ENCODE measurements around the gene CHST3. TPM values are rescaled to one million over a fixed set of nuclear protein-coding genes. Genes with fewer than 3 reads are reported as not detected.

The CHST3 gene
- total and polyA plus RNA-seq, 10 of the 15 experiments (the other 5 are each of a cell fraction or from before 2014, with no cell fraction given), result 0.03 to 0.50 (median 0.05) TPM; not detected in 2

DNA sequence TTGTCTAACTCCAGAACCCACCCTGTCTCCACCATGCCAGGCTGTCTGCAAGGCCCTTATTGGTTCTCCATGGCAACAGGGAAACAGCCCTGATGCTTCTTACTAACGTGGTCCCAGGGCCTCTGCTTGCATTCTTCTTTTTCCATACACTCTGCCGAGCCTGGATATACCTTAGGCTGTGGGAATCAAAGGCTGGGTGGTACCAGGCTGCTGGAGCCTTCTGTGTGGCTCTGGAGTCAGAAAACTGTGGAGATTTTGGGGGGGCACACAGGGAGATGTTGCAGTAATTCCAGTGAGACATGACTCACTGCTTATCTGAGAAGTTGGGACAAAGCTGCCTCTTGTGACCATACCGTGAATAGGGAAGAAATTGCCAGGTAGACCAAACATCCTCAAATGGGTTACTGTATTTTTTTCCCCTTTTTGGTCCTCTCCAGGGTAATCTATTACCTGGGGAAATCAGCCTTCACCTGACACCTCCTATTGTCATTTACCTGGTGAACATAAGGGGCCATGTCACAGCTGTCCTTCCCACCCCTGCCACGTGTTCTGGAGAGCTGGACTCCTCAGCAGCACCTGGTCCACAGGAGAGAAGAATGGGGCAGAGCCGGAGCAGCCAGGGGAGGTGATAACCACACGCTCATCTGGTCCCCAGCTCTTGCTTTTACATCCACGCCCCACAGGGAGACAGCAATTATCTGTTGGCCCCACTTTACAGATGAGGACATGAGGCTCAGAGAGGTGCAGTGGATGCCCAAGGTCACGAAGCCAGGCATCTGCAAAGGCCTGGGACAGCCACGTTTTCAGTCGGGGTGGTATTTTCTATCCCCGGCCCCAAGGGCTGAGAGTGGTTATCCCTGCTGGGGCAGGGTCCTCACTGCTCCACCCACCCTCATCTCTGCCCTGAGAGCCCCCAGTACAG is 4.6 kb downstream of the CHST3 start:
- BruUV-seq (replicated peaks), result no TSS peak
- TF ChIP-seq BHLHE40 (IDR thresholded peaks at IDR 0.05; ENCODE audit: borderline replicate concordance in 1 of 2, low read depth in 2 of 2, low read length in 1 of 2) (no peak), BRCA1 (IDR thresholded peaks at IDR 0.05; ENCODE audit: low read depth, low read length) (no peak), PAX8 (IDR thresholded peaks at IDR 0.05) (no peak), RCOR1 (conservative IDR thresholded peaks at IDR 0.05; ENCODE audit: low read depth, low read length) (no peak), SUPT20H (IDR thresholded peaks at IDR 0.05; ENCODE audit: borderline replicate concordance, control insufficient read depth, low read depth, low read length) (no peak), SIN3A (IDR thresholded peaks at IDR 0.05; ENCODE audit: low read depth, low read length) (no peak), CBFB (IDR thresholded peaks at IDR 0.05; ENCODE audit: low read depth) (no peak), NFXL1 (IDR thresholded peaks at IDR 0.05; ENCODE audit: borderline replicate concordance) (no peak), NBN (IDR thresholded peaks at IDR 0.05) (no peak), ASH2L (IDR thresholded peaks at IDR 0.05; ENCODE audit: borderline replicate concordance, low read depth) (no peak), EGR1 (IDR thresholded peaks at IDR 0.05; ENCODE audit: borderline replicate concordance in 1 of 2, low read depth in 2 of 2, low read length in 2 of 2) (no peak), RELA (IDR thresholded peaks at IDR 0.05; ENCODE audit: borderline replicate concordance, partially characterized antibody) (no peak), IKZF1 (conservative IDR thresholded peaks at IDR 0.05) (no peak)
- TF ChIP-seq, protein P1, sequence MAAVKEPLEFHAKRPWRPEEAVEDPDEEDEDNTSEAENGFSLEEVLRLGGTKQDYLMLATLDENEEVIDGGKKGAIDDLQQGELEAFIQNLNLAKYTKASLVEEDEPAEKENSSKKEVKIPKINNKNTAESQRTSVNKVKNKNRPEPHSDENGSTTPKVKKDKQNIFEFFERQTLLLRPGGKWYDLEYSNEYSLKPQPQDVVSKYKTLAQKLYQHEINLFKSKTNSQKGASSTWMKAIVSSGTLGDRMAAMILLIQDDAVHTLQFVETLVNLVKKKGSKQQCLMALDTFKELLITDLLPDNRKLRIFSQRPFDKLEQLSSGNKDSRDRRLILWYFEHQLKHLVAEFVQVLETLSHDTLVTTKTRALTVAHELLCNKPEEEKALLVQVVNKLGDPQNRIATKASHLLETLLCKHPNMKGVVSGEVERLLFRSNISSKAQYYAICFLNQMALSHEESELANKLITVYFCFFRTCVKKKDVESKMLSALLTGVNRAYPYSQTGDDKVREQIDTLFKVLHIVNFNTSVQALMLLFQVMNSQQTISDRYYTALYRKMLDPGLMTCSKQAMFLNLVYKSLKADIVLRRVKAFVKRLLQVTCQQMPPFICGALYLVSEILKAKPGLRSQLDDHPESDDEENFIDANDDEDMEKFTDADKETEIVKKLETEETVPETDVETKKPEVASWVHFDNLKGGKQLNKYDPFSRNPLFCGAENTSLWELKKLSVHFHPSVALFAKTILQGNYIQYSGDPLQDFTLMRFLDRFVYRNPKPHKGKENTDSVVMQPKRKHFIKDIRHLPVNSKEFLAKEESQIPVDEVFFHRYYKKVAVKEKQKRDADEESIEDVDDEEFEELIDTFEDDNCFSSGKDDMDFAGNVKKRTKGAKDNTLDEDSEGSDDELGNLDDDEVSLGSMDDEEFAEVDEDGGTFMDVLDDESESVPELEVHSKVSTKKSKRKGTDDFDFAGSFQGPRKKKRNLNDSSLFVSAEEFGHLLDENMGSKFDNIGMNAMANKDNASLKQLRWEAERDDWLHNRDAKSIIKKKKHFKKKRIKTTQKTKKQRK (IDR thresholded peaks at IDR 0.05; ENCODE audit: low read depth, low read length), result no peak
- Histone ChIP-seq H4K20me1 (ENCODE audit: control insufficient read depth, insufficient read depth) (no peaks in the 10 kb centered on the region), H3K9me3 (replicated peaks; ENCODE audit: control insufficient read depth, insufficient read depth, low read length) (no peaks in the 10 kb centered on the region), H3K4me3 (no peak overlapping the region), H3K27ac (ENCODE audit: control insufficient read depth, insufficient read depth) (no peak overlapping the region), H3K4me1 (ENCODE audit: control insufficient read depth, insufficient read depth, low read length) (peaks cover 13% of the 10 kb centered on the region), H3K4me2 (ENCODE audit: control insufficient read depth, insufficient read depth) (no peak overlapping the region), H3K9ac (ENCODE audit: control insufficient read depth, insufficient read depth, low read length) (no peak overlapping the region), H3K36me3 (ENCODE audit: control insufficient read depth in 2 of 2, insufficient read depth in 2 of 2, low read length in 1 of 2) (no peaks in the 10 kb centered on the region), H2AFZ (ENCODE audit: control insufficient read depth, low read depth, low read length) (no peak overlapping the region), H3K27me3 (replicated peaks in 1 of 2; ENCODE audit: control insufficient read depth in 2 of 2, insufficient read depth in 2 of 2, low read length in 1 of 2) (peaks cover 0 to 3% of the 10 kb centered on the region in 2 experiments; a peak in 2 of 4 replicates), H3K79me2 (ENCODE audit: control insufficient read depth, insufficient read depth, low read length) (no peaks in the 10 kb centered on the region)
- in situ Hi-C loops (cut with MboI) (no loop called here), intact Hi-C loops (cut with micrococcal nuclease; ENCODE audit: unreplicated experiment) (no loop called here)
- FAIRE-seq (no peak), ATAC-seq (no peak), DNase-seq (ENCODE audit: low read depth, low spot score) (no peak)
- ChIA-PET CTCF (interaction anchor here (1.2 to 1.4 kb wide), 2 partner anchors 72 to 80 kb away, joined by 3 to 5 read pairs; no protein-coding TSS in a partner anchor), RAD21 (ENCODE audit: unreplicated experiment) (interaction anchor here (0.7 kb wide), 1 partner anchor 91 kb away, joined by 3 read pairs; no protein-coding TSS in a partner anchor), SMC1A (ENCODE audit: uncharacterized antibody, unreplicated experiment) (interaction anchor here (0.6 to 1.4 kb wide), 5 partner anchors 15 to 161 kb away, joined by 3 to 5 read pairs (median 3); no protein-coding TSS in a partner anchor), POLR2A (interaction anchor here (0.7 kb wide), 1 partner anchor 60 kb away, joined by 3 read pairs; no protein-coding TSS in a partner anchor)
- 13% methylated on average over 11 of the region's 11 CpGs for WGBS (ENCODE audit: insufficient coverage, insufficient replicate concordance, low lambda C conversion rate, missing lambda C conversion rate)

Measured in GM12878 (cell line).